Mucosa of gallbladder (tissue), 1 donor: Measurements from ENCODE around the gene LRRC18. TPM values are rescaled to one million over a fixed set of nuclear protein-coding genes. Genes with fewer than 3 reads are reported as not detected.
A peak's percentile ranks its signal among the peaks of the same experiment; 100 is the strongest.

Experiments
- DNase-seq: peaks from one replicate; pipeline ENCODE4 v3.0.0-alpha.2; 2020; ENCODE audit warnings: low spot score
- total RNA-seq: library from RNA; stranded (reverse); gene quantifications from one replicate; pipeline ENCODE4 v1.2.1, GENCODE V29; 2021
- donor health status: DM: no; HTN: no; CAD: no.

The LRRC18 gene
- total RNA-seq, 1 donor from 2014 or later: 0.20 TPM

DNA sequence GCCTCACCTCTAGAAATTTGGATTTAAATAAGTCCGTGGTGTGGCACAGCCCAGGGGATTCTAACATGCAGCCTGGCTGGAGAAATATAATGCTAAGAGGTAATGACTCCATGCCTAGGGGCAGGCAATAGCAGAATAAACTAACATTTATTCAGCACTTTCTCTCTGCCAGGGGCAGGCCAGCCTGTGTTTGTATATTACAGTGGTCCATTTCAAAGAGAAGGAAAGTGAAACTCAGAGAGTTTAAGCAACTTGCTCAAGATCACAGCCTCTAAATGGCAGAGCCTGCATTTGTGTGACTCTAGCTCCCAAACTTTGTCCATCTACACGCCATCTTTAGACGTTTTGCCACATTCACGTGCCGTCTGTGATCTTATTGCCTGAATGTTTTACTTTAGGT, 6.7 kb upstream of the LRRC18 start:
- no peak for DNase-seq

DNA sequence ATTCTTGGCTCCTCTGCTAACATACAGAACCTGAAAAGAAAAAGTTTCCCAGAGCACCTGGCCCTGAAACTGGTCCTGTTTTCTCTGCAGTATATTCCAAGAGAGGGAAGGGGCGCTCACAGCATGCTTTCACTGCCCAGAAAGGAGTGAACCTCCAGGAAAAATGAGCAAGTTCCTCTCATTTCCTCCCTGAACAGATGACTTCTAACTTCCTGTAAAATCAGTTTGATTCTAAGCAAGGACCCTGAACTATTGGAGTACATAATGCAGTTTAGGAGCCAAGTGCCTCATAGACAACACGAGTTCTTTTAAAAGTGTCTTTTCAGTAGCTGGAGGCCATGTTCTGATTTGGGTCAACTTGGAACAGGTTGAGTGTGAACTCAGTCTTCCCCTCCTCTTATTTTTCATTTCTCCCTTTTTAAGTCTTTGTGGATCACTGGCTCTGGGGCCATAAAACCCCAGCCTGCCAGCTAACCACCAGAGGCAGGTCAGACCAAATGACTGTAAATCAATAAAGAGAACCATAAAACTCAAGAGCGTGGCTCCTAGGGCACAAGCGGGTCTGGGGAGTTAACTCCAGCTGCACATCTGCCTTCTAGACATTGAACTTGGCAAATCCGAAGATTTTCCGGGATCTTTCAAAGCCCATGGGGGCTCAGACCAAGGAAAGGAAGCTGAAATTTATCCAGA, 5.9 kb upstream of the LRRC18 start:
- no peak for DNase-seq

DNA sequence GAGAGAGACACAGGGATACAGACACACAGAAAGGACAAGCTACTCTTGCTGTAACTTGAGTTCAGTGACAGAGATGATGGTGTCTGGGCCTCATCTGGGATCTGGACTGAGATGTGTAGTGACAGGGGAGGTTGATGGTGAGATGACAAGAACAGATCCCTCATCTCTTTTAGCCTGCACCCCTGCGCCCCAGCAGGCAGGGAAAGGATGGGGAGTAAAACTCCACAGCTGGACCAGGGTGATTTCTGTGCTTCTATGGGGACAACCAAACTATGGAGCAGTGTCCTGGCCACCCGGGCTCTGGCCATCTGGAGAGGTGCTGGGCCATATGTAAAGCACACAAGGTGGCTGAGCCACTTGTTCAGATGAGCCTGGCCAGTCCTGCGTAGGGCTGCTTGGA, 4.5 kb upstream of the LRRC18 start:
- no peak for DNase-seq

GRCh38 chr10:48943096-48943495, 3.5 kb upstream of the LRRC18 start:
- DNase-seq: no peak

DNA sequence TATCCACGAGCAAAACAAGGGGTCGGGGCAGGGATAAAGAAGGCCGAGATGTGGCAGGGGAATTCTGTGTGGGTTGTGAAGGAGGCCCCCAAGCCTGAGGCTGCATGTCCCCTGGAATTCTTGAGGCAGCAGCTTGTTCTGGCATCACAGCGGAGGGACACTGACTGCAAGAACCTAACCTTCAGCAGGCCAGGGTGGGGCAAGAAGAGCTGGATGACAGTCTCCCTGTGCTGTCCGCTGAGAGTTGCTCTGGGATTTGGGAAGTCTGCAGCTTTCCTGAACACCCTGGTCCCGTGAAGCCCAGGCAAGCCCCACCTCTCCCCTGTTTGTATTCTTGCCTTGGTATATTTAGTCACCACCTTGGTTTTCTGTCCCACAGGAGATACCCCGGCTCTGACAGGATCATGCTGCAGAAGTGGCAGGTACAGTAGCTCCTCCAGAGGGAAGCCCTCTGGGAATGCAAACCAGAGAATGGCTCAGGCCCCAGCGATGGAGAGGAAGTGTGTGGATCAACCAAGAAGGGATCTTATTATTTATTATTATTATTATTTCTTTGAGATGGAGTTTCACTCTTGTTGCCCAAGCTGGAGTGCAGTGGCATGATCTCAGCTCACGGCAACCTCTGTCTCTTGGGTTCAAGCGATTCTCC, 1.9 kb upstream of the LRRC18 start:
- no peak for DNase-seq

DNA sequence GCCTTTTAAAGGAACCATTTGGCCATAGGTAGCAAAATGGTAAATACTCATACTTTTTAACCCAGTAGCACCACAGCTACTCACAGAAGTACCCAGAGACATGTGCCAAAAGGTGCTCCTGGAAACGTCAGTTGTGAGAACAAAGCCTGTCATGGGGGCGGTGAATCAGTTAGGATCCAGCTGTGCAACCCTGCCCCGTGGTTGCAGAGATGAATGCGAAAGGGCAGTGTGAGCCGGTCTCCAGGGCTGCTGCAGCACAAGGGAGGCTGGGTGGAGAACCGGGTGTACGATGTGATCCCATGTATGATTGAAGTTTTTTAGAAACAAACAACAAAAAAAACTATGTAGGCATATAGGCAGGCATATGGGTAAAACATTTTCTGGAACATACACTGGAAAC, 1.3 kb upstream of the LRRC18 start:
- no peak for DNase-seq

DNA sequence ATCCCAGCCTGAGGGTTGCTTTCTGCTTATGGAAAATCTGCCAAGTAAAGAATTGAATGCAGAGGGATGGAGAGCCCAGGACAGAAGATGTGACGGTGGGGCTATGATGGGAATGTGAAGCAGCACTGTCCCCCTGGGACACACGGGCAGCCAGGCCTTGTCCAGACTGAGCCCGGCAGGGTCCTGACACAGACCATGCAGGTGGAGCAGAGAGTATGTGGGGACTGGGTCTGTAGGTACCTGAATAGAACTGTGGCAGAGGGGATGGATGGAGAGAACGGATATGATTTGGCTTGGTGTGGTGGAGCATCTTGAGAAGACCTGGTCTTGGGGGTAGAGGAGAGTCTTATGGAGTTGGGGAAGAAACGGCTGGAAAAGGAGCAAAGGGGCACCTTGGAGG, 732 bp upstream of the LRRC18 start:
- no peak for DNase-seq

DNA sequence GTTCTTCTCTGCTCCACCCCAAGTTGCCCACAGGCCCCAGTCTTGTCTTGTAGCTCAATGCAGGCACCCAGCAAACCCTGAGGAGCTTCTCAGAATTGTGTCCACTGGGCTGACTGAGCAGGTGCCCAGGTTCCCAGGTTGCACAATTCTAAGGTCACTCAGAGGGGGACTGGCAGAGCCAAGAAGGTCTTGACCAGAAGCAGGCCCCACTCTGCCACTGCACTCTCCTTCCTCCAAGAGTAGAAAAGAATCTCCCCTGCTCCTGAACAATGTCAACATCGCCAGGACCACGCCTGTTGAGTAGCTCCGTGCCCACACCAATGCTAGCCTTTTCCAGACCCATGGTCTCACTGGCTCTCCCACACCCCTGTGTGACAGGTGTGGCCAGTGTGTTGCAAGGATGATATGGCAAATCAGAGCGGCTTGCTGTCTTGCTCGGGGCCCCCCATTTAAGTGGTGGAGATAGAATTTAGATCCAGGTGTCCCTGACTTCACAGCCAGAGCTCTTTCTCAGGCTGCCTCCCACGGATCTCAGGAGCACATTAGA, 577 bp downstream of the LRRC18 start:
- no peak for DNase-seq

DNA sequence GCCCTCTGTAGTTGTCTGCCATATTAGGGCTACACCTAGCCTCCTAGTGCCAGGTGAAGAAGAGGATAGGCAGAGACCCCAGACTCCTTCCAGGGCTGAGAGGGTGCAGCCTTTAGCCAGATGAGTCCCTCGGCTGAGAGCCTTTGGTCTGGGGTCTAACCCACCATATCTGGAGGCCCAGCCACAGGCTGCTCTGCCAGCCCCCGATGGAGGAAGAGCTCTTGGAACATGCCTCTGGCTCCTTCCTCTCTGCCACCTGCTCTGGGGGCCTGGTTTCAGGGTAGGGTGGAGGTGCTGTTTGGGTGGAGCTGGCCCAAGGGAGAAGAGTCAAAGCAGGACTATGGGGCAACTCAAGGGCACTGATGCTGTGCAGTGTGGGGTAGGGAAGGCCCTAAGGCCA, 1.4 kb downstream of the LRRC18 start:
- DNase-seq: no peak

GRCh38 chr10:48937796-48938195, 1.8 kb downstream of the LRRC18 start:
- DNase-seq: no peak

DNA sequence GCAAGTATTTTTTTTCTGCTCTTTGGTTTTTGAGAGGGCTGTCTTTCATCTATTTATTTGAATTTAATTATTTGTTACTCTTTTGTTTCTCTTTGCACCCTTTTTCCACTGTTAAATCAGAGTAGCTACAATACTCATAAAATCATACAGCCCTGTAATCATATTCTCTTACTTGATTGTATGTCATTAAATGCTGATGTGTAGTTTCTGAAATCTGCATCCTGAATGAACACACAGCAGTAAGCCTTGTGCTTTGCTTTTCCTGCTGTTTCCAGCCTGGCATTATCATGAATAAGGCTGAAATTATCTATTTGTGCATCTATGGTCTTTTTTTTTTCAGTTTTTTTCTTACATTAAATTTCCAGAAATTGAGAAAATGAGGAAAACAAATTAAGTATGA, 4.1 kb downstream of the LRRC18 start:
- DNase-seq: no peak

- peak; percentile 24 for DNase-seq
Observed at GRCh38 chr10:48934672-48935501, 4.8 kb downstream of the LRRC18 start.

DNA sequence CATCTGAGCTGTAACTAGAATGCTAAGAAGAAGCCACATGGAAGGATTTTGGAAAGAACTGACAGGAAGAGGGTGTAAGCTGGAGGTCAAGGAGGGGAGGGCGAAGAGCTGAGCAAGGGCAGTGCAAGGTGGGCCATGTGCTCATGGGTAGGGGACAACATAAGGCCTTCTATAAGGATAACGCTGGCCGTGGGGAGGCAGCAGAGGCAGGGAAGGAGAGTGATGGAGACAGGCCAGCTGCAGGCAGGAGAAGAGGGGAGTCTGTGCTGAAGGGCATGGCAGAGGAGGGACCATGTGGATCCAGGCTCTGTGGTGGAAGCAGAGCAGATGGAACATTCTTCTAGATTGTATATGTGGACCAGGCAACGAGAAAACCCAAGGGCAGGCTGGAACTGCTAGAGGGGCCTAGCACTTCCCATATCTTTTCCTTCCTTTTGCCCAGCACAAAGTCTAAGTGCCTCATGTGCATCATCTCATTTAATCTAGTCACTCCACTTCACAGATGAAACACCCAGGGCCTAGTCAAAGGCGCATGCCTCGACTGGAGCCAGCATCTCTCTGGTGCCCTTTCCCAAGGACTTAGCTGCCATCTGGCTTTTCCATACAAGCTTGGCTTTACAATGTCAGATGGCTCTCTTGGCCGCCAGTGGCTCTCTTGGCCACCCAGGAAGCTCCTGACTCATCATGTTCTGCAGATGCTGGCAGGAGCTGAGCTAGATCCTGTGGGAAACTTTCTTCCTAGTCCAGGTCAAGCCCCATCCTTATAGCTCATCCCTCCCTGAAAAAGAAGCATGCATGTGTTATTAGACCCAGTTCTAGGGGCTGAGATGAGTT, 6.6 kb downstream of the LRRC18 start:
- no peak for DNase-seq

- no peak for DNase-seq
Observed at GRCh38 chr10:48931188-48931587, 8.5 kb downstream of the LRRC18 start.

GRCh38 chr10:48929413-48929990, 10.1 kb downstream of the LRRC18 start:
- no peak for DNase-seq

DNA sequence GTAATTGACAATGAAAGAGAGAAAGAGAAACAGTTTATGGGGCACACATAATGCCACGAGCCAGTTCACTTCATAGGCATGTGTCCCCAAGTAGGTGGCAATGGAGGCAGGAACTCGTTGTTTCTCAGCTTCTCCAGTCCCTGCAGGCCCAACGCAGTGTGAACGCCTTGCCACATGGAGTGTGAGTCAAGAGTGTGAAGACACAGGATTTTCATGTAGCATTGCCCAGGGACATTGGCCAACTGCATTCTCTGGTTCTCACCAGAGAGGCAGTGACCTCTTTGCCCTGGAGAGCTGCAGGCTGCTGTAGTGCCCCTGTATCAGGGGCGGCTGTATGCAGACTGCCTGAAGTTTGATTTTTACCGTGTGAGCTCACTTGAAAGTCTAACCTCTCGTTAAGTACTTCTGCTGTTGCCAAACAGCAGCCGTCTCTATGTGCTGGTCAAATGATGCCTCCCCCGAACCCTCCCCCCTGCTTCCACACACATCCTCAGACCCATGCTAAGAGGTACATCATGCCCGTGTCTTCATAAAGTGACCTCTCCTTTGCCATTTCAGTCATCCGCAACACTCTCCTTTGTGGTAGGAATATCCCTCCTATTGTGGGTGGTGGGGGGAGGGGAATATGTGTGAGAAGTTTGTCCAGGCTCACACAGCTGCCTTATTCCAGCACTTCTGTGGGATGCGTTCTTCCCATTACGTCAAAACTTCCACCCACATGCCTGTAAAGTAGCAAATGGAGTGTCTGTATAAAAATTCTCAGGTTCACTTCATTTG, 12.7 kb downstream of the LRRC18 start:
- DNase-seq: no peak

- no peak for DNase-seq
Observed at GRCh38 chr10:48926255-48926654, 13.4 kb downstream of the LRRC18 start.

GRCh38 chr10:48924988-48925387, 14.7 kb downstream of the LRRC18 start:
- no peak for DNase-seq

DNA sequence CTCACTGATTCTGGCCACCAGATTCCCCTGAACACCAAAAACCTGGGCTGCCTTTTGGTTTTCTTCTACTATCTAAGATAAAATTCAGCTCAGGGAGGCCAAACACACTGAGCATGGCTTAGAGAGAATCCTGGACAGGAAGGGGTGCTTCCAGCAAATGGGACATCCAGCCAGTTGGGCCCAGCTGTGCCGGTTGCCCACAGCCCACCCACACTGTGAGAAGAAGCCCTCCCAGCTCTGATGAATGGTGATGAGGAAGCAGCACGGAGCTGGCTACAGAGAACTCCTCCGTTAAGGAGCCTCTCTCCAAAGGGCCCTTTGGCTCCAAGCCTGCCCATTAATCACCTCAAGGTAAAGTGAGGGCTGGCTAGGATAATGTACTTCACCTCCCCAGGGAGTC, 15.9 kb downstream of the LRRC18 start:
- DNase-seq: no peak

- DNase-seq: no peak
Observed at GRCh38 chr10:48913674-48914073, 26.0 kb downstream of the LRRC18 start.

- DNase-seq: no peak
Observed at GRCh38 chr10:48910548-48910947, 29.1 kb downstream of the LRRC18 start.
